ENCODE data around the gene MAGEA11.
"Not testable (repeated sequence)": the region's sequence is repeated elsewhere in the genome, so short reads cannot be mapped to it uniquely, and the experiment has no call there.

Gene MAGEA11, protein sequence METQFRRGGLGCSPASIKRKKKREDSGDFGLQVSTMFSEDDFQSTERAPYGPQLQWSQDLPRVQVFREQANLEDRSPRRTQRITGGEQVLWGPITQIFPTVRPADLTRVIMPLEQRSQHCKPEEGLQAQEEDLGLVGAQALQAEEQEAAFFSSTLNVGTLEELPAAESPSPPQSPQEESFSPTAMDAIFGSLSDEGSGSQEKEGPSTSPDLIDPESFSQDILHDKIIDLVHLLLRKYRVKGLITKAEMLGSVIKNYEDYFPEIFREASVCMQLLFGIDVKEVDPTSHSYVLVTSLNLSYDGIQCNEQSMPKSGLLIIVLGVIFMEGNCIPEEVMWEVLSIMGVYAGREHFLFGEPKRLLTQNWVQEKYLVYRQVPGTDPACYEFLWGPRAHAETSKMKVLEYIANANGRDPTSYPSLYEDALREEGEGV

GRCh38 chrX:149711545-149712236 is at the start of gene MAGEA11:
Gene MAGEA11 (plus strand): TSS chrX:149712060. CDS start chrX:149713160, 1,100 bp downstream.
- no peak for DNase-seq

DNA sequence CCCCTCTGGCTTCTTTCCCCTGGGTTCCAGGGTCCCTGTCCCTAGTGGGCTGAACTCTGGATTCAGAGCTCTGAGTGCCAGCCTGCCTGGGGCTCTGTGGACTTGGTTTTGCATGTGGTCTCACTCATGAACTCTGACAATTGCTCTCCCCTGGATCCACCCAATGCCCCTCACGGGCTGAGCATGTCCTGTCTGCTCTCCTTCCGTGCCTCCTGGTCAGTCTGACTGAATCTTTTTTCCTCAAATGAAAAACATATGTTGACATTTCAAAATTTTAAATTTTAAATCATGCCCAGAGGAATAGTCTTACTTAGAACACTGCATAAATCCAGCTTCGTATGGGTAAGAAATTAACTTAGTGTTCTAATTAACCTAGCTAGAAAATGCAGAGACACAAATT is 36.8 kb upstream of the MAGEA11 start:
- not testable (repeated sequence) for DNase-seq

DNA sequence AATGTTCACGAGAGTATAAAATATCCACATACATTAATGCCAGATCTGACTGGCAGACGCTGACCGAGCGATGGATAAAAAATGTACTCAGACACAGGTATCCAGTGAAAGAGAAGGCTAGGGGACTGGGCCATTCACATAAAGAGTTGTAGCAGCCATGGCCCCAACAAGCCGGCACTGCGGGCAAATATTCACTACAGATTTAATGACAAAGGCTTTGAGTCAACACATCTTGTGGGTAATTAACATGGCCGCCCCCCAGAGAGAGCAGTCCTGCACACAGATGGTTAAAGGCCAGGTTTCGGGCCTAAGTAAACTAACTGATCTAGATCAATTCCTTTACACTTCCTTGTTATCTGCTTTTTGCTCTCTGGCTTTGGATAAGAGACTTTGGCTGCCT is 36.3 kb upstream of the MAGEA11 start:
- DNase-seq = not testable (repeated sequence)

DNA sequence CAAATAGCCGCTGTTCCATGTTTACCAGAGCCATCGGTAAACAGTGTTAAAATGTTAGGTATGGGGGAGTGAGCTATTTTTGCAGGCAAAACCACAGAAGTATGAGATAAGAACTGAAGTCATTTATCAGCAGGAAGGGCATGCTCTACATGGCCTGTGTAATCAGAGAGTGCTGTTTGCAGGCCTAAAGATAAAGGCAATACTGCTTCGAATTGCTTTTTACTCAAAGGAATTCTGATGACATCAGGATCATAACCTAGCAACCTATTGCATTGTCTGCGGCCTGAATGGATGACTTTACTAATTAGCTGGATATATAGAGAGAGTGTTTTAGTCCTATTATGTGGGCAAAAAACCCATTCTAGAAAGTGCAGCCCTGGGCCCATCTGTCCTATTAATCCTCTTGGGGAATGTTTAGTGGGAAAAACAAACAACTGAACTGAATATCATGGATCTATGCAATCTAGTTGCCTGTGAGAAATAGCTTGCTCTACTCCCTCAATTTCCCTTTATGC is 32.6 kb upstream of the MAGEA11 start:
- DNase-seq = not testable (repeated sequence)

GRCh38 chrX:149681182-149681581 is 30.7 kb upstream of the MAGEA11 start:
- DNase-seq = no peak

DNA sequence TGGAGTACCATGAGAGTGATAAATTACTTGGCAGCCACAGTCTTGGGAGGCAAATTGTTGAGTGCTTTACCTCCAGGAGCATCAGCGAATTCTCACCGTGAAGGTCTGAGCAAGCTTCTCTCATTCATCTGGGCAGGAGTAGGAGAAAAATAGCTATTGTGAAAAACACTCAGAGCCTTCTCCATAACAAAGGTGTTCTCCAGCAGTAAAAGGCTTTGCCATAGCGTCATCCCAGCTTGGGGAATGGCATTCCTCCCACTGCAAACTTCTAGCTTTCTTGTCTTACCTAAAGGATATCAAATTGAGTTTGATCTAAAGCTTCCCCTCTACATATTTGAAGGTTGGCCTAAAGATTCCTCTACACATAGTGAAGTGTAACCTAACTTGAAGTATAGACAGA is 29.8 kb upstream of the MAGEA11 start:
- no peak for DNase-seq

DNA sequence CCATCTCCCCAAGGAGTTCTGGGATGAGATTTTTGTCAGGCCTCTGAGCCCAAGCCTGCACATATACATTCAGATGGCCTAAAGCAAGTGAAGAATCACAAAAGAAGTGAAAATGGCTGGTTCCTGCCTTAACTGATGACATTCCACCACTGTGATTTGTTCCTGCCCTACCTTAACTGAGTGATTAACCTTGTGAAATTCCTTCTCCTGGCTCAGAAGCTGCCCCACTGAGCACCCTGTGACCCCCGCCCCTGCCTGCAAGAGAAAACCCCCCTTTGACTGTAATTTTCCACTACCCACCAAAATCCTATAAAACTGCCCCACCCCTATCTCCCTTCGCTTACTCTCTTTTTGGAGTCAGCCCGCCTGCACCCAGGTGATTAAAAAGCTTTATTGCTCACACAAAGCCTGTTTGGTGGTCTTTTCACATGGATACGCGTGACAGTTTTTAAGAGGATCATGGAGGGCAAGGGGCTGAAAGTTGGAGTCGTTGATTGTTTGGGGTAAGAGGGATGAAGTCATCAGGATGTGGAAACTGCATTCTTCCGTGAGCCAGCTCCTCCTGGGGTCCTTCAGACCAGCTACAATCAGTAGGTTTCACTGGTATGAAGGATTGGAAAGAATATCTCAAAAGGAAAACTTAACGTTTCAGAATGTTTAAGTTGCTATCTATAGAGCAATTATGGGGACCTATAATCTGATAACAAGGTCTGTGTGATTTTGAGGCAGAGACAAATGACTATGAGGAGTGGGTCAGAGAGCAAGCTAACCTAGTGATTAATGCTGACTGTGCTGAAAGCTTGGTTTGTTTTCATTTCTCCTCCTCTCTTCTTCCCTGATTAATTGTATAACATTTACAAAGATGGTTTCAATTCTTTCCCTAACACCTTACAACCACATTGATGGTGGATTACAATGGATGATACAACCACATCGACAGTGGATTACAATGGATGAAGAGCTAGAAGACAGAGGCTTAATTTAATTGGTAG is 28.6 kb upstream of the MAGEA11 start:
- DNase-seq = no peak

GRCh38 chrX:149683966-149684730 is 27.7 kb upstream of the MAGEA11 start:
- DNase-seq = no peak

DNA sequence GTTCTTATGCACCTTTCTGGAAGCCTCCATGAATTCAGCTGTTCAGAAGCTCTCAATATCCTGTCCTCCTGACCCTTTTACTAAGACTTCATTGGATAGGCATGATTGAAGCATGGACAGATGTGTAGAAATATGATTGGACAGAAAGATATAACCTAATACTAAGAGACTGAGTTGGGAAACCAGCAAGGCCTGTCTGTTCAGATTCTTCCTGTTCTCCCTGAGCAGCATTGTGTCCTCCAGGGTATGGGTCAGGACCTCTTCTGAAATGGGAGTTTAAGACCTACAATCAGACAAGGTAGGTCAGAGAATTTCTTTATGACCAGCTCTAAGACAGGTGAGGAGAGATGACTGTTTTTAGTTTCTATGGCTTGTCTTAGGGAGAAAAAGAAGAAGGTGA is 23.9 kb upstream of the MAGEA11 start:
- no peak for DNase-seq

DNA sequence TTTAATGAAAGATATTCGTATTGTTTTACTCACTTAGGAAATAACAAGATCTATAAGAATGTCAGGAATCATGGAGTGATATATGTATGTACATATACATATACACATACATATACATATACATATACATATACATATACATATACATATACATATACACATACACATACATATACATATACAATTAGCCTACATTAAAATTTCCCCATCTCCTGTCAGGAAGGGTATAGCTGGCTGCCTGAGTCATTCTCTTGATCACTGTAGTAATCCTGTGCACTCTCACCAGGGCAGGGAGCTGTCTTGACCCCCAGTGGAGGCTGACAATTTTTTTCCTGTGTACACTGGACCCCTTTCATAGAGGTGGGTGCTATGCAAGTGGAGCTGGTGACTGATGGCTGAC is 23.3 kb upstream of the MAGEA11 start:
- DNase-seq = no peak

- no peak for DNase-seq
Observed at GRCh38 chrX:149691794-149692193, 20.1 kb upstream of the MAGEA11 start.

DNA sequence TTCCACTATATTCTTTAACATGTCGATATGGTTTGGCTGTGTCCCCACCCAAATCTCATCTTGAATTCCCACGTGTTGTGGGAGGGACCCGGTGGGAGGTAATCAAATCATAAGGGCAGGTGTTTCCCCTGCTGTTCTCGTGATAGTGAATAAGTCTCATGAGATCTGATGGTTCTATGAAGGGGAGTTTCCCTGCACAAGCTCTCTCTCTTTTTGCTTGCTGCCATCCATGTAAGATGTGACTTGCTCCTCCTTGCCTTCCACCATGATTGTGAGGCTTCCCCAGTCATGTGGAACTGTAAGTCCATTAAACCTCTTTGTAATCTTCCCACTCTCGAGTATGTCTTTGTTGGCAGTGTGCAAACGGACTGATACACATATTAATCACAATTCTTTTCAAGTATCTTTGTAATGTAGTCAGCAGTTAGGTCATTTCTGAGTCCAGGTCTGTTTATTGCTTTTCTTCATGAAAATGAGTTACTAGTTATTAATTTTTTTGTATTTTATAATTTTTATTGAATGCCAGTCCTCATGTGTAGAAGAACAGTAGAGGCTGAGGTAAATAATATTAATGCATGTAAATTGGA is 19.1 kb upstream of the MAGEA11 start:
- not testable (repeated sequence) for DNase-seq

DNA sequence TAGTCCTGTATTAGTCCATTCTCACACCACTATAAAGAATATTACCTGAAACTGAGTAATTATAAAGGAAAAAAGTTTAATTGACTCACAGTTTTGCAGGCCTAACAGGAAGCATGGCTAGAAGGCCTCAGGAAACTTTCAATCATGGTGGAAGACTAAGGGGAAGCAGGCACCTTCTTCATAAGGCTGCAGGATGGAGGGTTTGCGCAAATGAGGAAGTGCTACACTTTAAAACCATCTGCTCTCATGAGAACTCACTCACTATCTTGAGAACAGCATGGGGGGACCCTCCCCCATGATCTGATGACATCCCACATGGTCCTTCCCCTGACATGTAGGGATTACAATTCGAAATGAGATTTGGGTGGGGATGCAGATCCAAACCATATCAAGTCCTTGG is 12.1 kb upstream of the MAGEA11 start:
- DNase-seq = no peak

DNA sequence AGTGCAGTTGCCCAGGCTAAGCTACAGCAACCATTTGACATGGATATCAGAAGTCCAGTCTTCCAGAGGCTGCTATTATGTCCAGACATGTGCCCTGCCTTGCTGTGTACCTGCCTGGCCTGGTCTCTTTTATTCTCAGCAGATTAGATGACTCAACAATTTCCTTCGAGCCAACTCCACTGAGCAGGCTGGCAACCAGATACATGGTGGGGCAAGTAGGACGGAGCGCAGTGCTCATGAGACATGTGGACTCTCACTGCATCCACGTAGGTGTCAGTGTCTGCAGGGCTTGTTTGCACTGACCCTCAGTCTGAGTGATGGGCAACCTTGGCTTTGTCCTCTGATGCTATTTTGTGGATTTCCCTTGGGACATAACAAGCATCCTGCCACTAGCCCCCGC is 7.2 kb upstream of the MAGEA11 start:
- DNase-seq = no peak

DNA sequence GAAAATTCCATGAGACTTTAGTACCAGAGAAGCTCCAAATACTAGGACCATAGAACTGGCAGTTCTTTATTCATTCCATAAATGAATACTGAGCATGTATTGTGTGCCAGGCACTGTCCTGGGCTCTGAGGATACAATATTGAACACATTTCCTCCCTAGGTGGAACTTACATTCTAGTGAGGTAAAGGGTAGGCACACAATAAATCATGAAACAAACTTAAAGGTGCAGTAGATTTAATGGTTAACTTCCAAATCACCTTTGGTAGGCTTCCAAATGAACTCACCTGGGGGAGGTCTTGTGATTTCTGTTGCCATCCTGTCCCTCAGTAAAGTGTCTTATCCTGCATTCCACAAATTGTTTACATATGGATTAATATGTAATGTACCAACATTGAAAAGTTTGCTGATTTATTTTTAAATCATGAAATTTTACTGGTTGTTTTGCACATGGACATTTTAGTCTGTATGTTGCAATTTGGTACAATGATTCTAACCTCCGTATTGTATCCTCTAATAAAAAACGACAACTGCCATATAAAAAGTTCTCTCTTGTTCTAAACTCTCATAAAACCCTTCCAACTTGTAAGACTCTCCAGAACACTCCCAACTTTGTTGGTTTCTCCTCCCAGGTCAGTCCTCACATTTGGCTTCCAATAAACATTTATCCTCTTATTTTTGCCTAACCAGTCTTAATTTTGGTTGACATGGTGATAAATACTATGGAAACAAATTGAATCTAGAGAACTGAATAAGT is 4.5 kb upstream of the MAGEA11 start:
- no peak for DNase-seq

GRCh38 chrX:149712831-149713230 is 971 bp downstream of the MAGEA11 start:
- DNase-seq = no peak

DNA sequence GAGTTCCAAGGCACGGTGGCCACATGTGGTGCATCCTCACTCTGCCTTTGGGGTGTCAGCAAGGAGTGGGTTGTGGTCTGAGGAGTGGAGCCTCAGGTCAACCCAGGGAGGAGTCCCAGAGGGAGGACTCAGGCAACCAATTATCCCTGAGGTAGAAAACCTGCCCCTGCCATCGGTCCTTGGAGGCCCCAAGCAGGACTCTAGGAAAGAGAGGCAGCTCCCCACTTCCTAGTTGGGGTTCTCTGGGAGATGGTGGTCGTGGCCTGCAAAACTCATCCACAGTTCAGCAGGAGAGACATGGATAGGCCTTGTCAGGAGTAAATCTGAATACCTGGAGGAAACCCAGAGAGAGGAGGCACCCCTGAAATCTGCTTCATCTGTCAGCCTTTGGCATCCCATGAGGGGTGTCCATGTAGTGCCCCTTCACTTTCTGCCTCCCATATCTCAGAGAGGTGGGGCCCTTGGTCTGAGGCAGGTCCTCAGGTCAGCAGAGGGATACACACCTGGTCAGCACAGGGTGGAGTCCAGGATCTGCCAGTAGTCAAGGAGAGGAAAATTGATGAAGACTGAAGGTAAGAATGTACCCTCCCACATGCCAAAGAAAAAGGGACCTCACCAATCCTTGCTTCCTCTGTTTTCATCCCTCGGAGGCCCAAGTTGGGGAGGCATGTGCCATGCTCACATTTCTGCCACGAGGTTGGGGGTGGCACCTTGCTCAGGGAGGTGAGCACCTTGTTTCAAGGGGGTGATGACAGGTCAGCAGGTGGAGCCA is 1.6 kb downstream of the MAGEA11 start:
- no peak for DNase-seq

DNA sequence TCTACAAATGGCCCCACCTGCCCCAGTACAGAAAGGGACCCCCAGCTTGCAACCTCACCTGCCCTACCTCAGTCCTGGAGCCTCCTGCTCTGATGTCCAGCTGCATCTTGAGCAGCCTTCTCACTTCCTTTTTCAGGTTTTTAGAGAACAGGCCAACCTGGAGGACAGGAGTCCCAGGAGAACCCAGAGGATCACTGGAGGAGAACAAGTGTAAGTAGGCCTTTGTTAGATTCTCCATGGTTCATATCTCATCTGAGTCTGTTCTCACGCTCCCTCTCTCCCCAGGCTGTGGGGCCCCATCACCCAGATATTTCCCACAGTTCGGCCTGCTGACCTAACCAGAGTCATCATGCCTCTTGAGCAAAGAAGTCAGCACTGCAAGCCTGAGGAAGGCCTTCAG is 3.6 kb downstream of the MAGEA11 start:
- no peak for DNase-seq

DNA sequence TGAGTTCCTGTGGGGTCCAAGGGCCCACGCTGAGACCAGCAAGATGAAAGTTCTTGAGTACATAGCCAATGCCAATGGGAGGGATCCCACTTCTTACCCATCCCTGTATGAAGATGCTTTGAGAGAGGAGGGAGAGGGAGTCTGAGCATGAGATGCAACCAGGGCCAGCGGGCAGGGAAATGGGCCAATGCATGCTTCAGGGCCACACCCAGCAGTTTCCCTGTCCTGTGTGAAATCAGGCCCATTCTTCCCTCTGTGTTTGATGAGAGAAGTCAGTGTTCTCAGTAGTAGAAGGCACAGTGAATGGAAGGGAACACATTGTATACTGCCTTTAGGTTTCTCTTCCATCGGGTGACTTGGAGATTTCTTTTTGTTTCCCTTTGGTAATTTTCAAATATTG is 4.8 kb downstream of the MAGEA11 start:
- DNase-seq = no peak

DNA sequence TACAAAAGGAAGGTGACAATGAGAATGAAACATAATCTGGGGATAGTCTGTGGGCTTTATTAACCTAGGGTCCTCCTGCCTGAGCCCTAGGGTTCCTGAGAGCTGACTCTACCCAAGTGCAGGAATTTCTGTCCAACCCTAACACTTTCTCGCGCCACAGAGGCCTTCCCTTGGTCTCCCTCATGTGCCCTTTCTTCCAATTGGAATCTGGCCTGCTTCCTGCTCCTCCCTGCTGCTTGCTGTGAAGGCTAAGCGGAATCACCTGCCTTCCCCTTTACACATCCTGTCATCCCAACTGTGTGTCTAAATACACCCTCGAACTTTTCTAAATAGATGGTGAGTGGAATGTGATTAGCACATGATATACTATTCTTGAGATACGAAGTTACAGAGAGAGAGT is 5.9 kb downstream of the MAGEA11 start:
- DNase-seq = no peak

All from NCI-H2081 (cell line).